Inflammatory macrophage treated with lipopolysaccharide for 4 hours (primary cell): ENCODE measurements around the gene L3MBTL2.

ENCODE experiments used
- DNase-seq: peaks from one replicate; pipeline ENCODE4 v3.0.0-alpha.2; 2020

L3MBTL2 gene

DNA sequence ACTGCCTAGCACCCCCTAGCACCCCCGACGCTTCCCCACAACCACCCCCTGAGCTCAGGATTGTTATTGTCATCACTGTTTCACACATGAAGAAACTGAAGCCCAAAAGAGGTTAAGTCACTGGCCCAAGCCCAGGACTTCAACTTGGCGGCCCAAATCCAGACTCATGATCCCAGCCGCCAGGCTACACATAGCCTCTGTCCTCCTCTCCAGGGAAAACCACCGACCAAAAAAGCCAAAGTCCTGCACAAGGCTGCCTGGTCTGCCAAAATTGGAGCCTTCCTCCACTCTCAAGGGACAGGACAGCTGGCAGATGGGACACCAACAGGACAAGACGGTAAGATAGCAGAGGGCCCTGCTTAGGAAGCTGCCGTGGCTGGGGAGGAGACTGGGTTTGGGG lies 10.8 kb downstream of the L3MBTL2 start:
- DNase-seq = no peak

DNA sequence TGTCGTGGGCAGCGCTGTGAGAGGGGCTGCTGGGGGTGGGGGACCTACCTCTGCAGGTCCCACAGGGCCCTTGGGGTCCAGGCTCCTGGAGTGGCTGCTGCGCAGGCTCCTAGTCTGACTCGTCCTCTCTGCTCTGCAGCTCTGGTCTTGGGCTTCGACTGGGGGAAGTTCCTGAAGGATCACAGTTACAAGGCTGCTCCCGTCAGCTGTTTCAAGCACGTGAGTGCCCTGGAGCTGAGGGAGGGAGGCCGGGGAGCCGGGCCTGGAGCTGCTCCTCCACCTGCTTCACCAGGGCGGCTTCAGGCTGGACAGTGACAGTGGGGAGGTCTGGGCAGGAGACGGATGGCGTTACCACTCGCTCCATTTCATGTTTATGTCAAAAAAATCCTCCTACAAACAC lies 11.9 kb downstream of the L3MBTL2 start:
- no peak for DNase-seq

DNA sequence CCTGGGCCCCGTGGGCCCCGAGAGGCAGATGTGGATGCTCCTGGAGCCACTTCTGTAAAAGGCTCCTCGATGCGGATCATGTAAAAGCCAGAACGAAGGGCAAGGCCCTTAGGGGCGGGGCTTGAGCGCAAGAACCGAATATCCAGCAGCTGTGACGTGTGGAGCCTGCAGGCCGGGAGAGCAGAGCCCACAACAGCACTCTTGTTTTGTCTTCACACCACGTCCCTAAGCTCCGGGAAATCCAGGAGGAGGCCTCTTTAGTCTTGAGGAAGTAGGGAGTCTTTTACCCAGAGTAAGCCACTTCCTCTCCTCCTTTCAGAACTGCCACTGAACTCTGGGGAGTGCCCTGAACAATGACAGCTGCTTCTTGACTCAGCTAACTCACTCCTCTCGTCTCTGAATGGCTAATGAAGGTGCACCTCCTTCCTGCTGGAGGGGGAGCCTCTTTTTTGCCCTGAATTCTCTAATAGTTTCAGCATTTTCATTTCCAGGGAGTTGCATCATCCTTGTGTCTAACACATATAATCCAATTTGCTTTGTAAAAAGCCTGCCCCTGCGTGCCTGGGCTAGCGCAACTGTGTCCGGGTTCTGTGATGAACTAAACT lies 12.5 kb downstream of the L3MBTL2 start:
- DNase-seq = peak; percentile 95

DNA sequence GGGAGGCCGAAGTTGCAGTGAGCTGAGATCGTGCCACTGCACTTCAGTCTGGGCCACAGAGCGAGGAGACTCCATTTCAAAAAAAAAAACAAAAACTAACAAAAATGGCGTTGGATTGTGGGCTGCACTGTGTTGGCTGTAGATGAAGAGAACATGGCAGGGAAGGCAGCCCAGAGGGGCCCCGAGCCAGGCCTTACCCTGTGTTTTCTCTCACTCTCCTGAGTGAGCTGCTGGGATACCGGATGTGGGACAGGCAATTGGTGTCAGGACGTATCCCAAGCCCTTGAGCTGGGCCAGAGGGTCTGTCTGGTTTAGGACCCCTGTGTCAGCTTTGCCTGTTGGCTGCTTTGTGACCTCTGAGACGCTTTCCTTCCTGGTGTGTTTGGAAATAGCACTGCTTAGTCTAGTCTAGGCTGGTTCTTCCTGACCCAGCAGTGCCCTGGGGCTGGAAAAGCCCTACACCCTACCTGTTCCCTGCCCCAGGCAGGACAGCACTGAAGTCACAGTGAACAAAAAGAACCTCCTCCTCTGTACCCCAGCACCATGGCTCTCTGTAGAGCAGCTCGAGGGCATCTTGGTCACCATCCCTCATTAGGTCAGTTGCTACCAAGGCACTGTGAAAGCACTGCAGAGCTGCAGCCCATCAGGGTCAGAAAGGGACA lies 17.9 kb downstream of the L3MBTL2 start:
- DNase-seq = no peak

DNA sequence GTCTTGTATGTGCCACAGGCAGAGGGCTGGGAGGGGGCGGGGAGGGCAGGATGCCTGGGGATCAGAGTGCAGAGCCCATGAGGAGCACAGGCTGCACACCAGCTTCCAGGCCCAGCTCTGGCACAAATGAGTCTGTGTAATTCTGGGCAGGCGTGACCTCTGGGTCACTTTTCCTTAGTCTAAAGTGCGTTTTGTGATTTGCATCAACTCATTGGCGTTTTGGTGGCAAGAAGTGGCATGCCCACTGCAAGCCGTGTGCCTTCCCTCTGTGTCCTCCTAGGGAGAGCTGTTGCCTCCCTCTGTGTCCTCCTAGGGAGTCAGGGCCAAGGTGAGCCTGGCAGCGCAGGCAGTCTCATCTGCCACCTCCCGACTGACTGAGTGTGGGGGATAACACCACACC lies 18.4 kb downstream of the L3MBTL2 start:
- no peak for DNase-seq

DNA sequence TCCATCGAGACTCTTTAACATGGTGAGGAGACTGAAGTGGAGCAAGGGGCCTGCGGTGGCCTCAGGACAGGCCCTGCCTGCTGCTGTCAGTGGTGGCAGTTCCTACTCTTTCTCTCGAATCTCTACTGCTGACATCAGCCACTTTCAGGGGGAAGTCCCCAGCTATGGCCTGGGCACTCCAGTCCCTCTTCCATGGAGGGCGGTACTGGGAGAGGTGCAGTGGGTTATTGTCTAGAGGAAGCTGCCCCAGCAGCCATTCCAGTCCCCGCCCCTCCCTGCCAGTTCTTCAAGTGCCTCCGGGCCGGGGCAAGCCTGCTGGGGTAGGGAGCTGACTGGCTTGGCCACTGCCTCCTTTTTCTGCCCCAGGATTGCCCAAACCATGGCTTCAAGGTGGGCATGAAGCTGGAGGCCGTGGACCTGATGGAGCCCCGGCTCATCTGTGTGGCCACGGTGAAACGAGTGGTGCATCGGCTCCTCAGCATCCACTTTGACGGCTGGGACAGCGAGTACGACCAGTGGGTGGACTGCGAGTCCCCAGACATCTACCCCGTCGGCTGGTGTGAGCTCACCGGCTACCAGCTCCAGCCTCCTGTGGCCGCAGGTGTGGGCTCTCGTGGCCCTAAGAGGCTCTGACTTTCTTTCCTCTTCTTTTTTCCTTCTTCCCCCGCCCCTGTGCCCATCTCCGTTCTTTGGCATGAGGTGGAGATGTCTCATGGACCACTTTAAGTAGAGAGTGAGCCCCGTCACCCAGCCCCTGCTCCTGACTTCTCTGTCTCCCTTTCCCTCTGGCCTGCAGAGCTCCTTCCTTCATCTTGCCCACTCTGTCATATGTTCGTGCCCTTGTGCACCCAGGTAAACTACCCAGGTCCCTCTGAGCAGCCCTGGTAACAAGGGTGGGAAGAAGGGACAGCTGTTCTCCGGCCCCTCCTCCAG lies 21.9 kb downstream of the L3MBTL2 start:
- DNase-seq = peak; percentile 63

DNA sequence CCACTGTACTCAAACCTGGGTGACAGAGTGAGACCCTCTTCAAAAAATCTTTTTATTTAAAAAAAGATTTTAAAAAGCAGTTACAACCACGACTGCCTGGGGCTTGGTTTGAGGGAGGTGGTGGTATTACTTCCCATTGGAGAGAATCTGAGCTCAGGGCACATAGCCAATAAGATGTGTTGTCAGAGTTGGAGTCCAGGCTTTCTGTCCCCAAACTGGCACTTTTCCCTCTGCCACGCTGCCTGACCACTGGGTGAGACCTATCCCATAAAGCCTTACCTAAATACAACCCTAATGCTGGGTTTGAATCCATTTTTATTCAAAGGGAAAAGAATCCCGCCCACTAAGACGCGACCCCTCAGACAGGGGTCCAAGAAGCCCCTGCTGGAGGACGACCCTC lies 24.1 kb downstream of the L3MBTL2 start:
- DNase-seq = no peak

DNA sequence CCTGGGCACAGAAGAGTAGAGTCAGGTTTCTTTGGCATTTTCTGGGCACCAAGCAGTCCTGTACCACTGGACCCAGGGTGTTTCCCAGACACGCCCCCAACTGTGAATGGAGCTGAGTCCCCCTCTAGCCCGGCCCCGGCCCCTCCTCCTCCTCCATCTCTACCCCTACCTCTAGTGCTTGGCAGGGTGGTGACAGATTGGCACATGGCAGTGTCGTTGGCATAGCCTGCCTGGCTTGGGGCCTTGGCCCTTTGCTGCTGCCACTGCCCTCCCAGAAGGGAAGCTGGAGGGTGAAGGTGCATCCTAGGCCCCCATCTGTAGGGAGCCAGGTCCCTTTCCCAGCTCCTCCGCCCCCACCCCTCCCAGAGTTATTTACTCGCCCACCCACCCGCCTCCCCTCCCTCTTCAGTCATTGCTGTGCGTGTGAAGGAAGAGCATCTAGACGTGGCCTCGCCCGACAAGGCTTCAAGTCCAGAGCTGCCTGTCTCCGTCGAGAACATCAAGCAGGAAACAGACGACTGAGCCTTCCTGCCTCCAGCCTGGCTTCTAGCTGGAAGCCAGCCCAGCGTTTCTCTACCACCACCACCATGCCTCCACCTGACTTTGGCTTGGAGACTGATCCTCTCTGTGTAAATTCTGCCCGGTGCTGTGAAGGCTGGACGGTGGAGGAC lies 24.8 kb downstream of the L3MBTL2 start:
- no peak for DNase-seq

DNA sequence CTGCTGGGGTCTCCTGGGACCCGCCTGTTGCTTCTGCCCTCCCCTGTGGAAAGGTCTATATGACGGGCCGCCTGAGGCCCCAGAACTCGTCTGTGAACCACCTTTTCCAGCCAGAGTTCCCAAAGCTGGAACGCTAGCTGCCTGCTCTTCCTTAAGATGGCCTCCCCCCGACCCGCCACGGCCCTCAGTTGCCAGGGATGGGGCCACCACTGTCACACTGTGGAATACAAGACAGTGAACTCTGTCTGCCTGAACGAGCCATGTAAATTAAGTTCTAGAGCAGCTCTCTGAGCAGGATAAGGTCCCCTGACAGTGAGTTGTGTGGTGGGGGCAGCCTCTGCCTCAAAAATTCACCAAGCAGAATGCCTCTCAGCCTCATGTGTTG lies 25.3 kb downstream of the L3MBTL2 start:
- no peak for DNase-seq

DNA sequence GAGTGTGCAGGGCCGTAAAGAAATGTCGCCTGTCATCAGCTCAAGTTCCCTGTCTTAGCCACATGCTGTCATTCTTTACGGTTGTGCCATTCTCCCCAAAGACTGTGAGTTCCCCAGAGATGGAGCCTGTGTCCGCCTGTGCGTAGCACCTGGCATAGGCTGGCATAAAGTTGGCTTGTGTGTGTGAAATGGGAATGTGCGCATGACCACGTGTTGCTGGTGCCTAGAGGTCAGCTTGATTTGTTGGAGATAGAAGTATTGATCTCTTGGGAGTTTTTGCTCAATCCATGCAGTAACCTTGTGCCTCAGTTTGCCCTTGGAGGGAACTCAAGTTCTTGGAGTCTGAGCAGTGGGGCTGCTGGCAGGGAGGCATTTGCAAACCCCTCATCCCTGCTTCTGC lies 26.3 kb downstream of the L3MBTL2 start:
- DNase-seq = no peak

DNA sequence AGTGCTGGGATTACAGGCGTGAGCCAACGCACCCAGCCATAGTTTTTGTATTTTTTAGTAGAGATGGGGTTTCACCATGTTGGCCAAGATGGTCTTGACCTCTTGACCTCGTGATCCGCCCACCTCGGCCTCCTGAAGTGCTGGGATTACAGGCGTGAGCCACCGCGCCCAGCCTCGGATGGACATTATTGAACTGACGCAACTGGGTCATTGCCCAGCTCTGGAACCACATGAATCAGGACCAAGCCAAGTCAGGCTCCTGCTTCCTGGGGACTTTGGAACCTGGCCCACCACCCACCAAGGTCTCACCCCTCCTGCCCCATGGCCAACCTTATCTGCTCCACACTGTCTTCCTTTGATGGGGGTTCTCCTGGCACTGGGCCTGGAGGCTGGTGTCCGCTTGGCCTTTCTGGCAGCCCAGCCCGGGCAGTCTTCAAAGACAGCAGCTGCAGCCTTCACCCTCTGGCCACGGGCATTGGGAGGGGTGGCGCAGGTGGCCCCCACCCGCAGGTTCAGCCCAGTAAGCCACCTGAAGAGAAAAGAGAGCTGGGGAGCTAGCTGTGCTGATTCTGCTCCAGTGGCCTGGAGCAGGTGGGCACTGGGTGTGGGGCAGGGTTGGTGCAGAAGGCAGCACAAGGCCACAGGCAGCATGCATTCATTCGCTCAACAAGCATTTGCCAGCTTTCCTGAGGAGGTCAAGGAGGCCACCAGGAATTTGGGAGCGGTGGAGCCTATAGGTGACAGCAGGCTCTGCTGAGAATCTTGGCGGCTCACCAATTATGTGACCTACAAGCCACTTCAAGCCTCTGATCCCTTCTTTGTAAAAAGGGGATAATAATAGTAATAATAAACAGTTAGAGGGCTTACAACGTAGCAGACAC lies 29.9 kb downstream of the L3MBTL2 start:
- DNase-seq = no peak

DNA sequence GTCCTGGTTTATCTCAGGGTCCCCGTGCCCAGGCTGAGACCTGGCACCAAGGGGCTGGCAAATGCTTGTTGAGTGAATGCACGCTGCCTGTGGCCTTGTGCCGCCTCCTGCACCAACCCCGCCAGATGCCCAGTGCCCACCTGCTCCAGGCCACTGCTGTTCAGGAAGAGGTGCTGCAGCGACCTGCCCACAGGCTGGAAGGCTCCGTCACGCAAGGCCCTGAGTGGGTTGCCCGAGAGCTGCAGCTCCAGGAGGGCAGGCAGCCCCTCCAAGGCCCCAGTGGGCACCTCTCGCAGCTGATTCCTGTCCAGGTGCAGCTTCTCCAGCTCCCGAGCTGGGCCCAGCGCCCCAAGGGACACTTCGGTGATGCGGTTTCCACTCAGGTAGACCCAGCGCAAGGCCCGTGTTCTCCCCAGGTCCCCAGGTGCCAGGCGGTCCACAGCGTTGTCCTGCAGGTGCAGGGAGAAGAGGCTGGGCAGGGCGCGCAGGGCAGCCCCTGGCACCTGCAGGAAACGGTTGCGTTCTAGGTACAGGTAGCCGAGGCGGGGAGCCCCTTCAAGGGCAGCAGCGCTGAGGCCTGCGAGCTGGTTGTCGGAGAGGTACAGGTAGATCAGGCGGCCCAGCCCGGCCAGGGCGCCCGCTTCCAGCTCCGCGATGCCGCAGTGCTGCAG lies 32.1 kb downstream of the L3MBTL2 start:
- DNase-seq = no peak

DNA sequence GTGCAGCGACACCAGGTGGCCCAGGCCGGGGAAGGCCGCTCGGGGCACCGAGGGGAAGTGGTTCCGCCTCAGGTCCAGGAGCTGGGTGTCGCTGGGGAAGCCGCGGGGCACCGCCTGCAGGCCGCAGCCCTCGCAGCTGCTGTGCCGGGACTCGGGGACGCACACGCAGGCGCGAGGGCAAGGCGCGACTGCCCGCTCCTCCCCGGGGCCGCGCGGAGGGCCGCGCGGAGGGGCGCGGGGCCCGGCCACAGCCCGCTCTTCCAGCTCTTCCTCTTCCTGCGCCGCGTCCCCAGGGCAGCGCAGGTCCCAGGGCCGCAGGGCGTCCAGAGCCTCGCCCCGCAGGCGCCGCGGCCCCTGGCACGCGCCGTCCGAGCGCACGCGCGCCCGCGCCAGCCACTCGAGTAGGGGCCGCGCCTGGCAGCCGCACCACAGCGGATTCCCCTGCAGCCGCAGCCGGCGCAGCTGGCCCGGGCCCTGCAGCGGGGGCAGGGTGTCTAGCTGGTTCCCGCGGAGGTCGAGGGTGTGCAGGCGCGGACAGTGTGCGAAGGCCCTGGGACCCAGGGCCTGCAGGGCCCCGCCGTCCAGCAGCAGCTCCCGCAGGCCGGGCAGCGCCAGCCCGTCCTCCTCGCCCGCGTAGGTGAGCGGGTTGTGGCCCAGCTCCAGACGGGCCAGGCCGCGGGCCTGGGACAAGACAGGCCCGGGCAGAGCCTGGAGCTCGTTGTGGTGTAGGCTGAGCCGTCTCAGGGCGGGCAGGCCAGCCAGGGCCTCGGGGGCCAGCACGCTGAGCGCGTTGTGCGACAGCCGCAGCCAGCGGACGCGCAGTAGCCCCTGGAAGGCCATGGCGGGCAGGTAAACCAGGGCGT lies 32.8 kb downstream of the L3MBTL2 start:
- DNase-seq = peak; percentile 68

DNA sequence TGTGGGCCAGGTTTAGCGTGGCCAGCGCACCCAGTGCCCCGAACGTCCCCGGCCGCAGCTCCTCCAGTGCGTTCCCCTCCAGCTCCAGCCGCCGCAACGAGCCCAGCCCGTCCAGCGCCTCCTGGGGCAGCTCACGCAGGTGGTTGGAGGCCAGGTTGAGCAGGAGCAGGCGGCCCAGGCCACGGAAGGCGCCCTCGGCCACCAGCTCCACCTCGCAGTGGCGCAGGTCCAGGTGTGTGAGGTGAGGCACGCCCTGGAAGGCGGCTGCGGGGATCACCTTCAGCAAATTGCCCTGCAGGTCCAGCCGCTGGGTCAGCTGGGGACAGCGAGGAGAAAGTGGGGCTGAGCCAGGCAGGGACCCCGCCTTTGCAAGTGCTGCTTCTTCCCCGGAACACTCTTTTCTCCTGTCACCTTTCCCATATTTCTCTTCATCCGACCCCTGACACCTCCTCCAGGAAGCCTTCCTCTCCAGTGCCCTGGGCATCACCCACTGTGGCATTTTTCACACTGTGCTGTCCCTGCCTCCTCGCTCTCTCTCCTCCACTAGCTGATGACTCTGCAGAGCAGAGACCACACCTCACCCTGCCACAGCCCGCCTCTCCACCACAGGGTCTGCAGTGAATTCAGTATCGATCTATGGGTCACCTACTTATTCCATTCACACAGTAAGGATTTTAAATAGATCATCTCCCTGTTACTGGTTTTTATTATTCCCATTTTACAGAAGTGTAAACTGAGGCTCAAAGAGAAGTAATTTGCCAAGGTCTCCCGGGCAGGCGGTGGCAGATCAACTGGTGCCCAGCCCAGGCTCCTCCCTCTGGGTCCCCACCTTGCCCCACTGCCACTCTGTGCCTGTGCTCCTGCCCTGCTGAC lies 33.7 kb downstream of the L3MBTL2 start:
- no peak for DNase-seq

DNA sequence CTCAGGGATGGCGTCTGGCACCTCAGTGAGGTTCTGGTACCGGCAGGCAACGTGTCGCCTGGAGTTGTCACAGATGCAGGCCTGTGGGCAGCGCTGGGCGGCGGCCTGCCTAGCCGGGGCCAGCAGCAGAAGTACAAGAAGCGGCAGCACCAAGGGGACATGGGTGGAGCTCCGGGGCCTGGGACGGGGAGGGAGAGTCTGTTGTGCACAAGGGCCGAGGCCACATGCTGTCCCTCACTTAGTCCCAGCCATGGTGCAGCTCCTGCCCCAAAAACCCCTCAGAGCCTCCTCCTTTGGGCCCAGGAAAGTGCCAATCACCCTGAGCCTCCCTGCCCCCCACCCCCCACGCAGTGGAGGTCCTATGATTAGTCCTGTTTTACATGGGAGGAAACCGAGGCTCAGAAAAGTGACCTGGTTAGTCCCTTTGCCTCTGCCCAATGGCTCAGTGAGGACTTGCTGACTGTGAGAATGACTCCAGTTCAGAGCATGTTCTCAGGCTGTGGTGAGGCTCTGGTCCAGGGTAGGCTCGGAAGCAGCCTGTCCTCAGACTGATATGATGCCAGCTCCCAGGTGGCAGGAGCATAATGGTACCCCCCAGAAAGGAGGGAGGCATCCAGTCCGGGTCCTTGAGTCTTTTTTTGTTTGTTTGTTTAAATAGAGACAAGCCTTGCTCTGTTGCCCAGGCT lies 34.5 kb downstream of the L3MBTL2 start:
- DNase-seq = no peak

DNA sequence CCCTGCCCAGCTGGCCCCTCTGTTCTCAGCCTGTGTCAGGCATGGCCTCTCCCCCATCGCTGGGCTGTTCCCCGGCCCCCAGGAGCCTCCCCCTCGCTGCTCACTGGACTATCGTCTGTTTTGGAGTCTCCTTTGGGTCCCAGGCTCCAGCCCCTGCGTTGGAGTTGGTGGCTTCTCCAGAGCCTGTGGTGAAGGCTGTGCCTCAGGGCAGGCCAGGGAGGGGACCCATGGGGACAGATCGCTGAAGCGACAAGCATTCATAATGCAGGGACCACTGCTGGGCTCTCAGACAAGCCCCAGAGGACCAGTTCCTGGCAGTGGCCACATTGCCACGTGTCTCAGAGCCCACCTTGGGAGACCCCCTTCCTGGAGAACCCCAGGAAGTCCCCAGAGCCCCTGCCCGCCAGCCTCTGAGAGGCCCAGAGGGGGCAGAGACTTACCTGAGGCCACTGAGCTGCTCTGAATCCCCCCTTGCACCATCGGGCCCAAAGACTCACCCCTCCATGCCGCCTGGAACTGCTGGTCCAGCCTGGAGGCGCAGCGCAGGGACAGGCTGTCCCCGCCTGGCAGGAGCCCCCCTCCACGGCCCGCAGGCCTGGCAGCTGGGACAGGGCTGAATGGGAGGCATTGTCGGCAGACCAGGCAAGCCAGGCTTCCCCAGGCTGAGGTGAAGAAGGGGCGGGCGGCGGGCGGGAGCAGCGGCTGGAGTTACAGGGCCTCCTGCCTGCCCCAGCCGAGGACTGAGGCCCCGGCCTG lies 35.4 kb downstream of the L3MBTL2 start, which contains the start of gene CHADL:
CHADL (minus strand) TSS at position 555 of the 756 bp plus-strand sequence; CDS start at position 505, 50 bp downstream.
- DNase-seq = no peak

DNA sequence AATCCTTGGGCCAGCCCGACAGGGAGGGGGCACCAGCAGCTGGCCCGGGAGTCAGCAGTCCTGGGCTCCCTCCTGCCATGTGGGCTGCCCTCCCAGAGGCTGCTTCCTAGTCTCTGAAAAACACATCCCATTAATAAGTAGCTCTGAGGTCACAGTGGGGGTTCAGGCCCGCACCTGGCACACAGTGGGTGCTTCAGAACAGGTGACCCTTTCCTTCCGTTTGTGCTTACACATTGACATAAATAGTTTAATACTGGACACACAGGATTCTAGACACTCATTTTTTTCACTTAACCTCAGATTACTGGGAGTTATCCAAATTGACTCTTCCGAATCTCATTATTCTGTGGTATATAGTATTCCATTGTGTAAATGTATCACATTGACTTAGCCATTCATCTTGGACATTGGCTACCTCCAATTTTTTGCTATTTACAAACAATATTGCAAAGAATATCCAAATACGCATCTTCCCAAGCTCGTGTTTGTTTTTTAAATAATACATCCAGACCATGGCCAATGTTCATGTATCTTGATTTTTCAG lies 36.1 kb downstream of the L3MBTL2 start:
- no peak for DNase-seq
